Sigmoid colon (tissue), 7 donors: ENCODE results near the gene GDPD5. TPM values are rescaled to one million over a fixed set of nuclear protein-coding genes. Genes with fewer than 3 reads are reported as not detected.

Source experiments
- DNase-seq: peaks from one replicate; pipeline ENCODE4 v3.0.0-alpha.2; 2019
- H3K27ac ChIP-seq, 4 donors: fragments of 200-600 bp; sonication (generic); one replicate each; pipeline ENCODE4 v1.5.1; 2016 to 2019; ENCODE audit warnings: mild to moderate bottlenecking in 1 of 4
- H3K27me3 ChIP-seq, 3 donors: fragments of 200-600 bp; sonication (generic); one replicate each; pipeline ENCODE4 v1.5.1; 2019; ENCODE audit warnings: mild to moderate bottlenecking in 1 of 3
- H3K36me3 ChIP-seq, 4 donors: fragments of 200-600 bp; sonication (generic); one replicate each; pipeline ENCODE4 v1.5.1; 2016 to 2019
- H3K4me1 ChIP-seq, 4 donors: fragments of 200-600 bp; sonication (generic); one replicate each; pipeline ENCODE4 v1.5.1; 2017 to 2019
- H3K4me3 ChIP-seq, 4 donors: fragments of 200-600 bp; sonication (generic); one replicate each; pipeline ENCODE4 v1.5.1; 2017 to 2019; ENCODE audit warnings: mild to moderate bottlenecking in 2 of 4, moderate library complexity in 1 of 4
- H3K9me3 ChIP-seq, 4 donors: fragments of 200-600 bp in 3 of 4; sonication (generic) in 3 of 4; one replicate each; pipeline versions ENCODE4 v1.5.1 to v1.6.1; 2013 to 2019
- CTCF ChIP-seq, 4 experiments: fragments of 450-650 bp in 3 of 4; fragments of 200-600 bp in 1 of 4; IDR thresholded peaks; one replicate each; pipeline ENCODE4 v1.5.1; 2016 to 2019; ENCODE audit warnings: antibody characterized with exemption in 4 of 4, mild to moderate bottlenecking in 3 of 4, moderate library complexity in 2 of 4
- EP300 ChIP-seq, 4 donors: sonication (generic); formaldehyde crosslinking; IDR thresholded peaks; one replicate each; pipeline ENCODE4 v1.6.1; 2017; ENCODE audit warnings: antibody characterized with exemption in 4 of 4
- POLR2A ChIP-seq, 2 donors: fragments of 450-650 bp; IDR thresholded peaks; one replicate each; pipeline ENCODE4 v1.6.1; 2016; ENCODE audit warnings: antibody characterized with exemption in 2 of 2, mild to moderate bottlenecking in 2 of 2, moderate library complexity in 2 of 2
- POLR2AphosphoS5 ChIP-seq, 4 donors: sonication (generic); formaldehyde crosslinking; IDR thresholded peaks; one replicate each; pipeline ENCODE4 v1.6.1; 2017; ENCODE audit warnings: antibody characterized with exemption in 4 of 4
- WGBS, 2 donors: extraction: QIAGEN DNeasy Blood & Tissue Kit; methylation state at CpG; one replicate each; pipeline ENCODE4 v1.1.7; 2013; 5-methylcytosine and 5-hydroxymethylcytosine counted together
- intact Hi-C: fragments of 100-400 bp; cut with DNase I; formaldehyde crosslinking; loops from one replicate; pipeline ENCODE4 v1.15.1; 2023
- polyA plus RNA-seq, 3 donors: library from polyadenylated mRNA; stranded (reverse); fragments of 200-250 nt; gene quantifications; one replicate each; pipeline ENCODE4 v1.2.3, GENCODE V29; 2013
- total RNA-seq, 4 donors: library from RNA; depleted of rRNA; stranded (reverse); fragments of >200 nt; gene quantifications; one replicate each; pipeline ENCODE4 v1.1.0, GENCODE V29; 2016
- donor health status: healthy with polysubstance abuse.
- donor health status: Bipolar disorder and iron deficiency.
- donor health status: healthy.

GDPD5 gene
- total and polyA plus RNA-seq, 7 donors, result 2.4 to 8.1 (median 5.8) TPM; not detected in 1

GRCh38 chr11:75473684-75474083 lies 52.1 kb downstream of the GDPD5 start:
- TF ChIP-seq EP300 (IDR thresholded peaks at IDR 0.05) (no peak), POLR2A (IDR thresholded peaks at IDR 0.05) (no peak), POLR2AphosphoS5 (IDR thresholded peaks at IDR 0.05) (no peak), CTCF (IDR thresholded peaks at IDR 0.05) (no peak)
- WGBS, 2 donors, result 87 to 89% methylated on average over 6 of the region's 6 CpGs

GRCh38 chr11:75472081-75472732 lies 53.5 kb downstream of the GDPD5 start:
- 94% methylated on average over 5 of the region's 5 CpGs for WGBS, 2 donors
- Histone ChIP-seq H3K4me3 (no peak overlapping the region), H3K9me3 (no peaks in the 10 kb centered on the region), H3K36me3 (no peaks in the 10 kb centered on the region), H3K27me3 (no peaks in the 10 kb centered on the region), H3K27ac (no peak overlapping the region), H3K4me1 (peaks cover 0 to 20% (median 12%) of the 10 kb centered on the region in 4 donors)
- TF ChIP-seq CTCF (IDR thresholded peaks at IDR 0.05) (no peak), POLR2A (IDR thresholded peaks at IDR 0.05) (no peak), POLR2AphosphoS5 (IDR thresholded peaks at IDR 0.05) (no peak), EP300 (IDR thresholded peaks at IDR 0.05) (no peak)
- intact Hi-C loops, result no loop called here
- DNase-seq, result no peak

More at GRCh38 chr11:75473684-75474083, 52.1 kb downstream of the GDPD5 start:
- Histone ChIP-seq H3K4me1 (peaks cover 0 to 20% (median 12%) of the 10 kb centered on the region in 4 donors), H3K27me3 (no peaks in the 10 kb centered on the region), H3K4me3 (no peak overlapping the region), H3K27ac (no peak overlapping the region), H3K36me3 (no peaks in the 10 kb centered on the region), H3K9me3 (no peaks in the 10 kb centered on the region)
- DNase-seq, result no peak
- intact Hi-C loops, result no loop called here

GRCh38 chr11:75471176-75471973 lies 54.4 kb downstream of the GDPD5 start:
- Histone ChIP-seq H3K27ac (no peak overlapping the region), H3K4me3 (no peak overlapping the region), H3K36me3 (no peaks in the 10 kb centered on the region), H3K9me3 (no peaks in the 10 kb centered on the region), H3K4me1 (peaks cover 0 to 17% (median 10%) of the 10 kb centered on the region in 4 donors), H3K27me3 (no peaks in the 10 kb centered on the region)
- TF ChIP-seq EP300 (IDR thresholded peaks at IDR 0.05) (no peak), CTCF (IDR thresholded peaks at IDR 0.05) (no peak), POLR2A (IDR thresholded peaks at IDR 0.05) (no peak), POLR2AphosphoS5 (IDR thresholded peaks at IDR 0.05) (no peak)
- DNase-seq, result no peak
- intact Hi-C loops, result no loop called here
- WGBS, 2 donors, result 83 to 87% methylated on average over 7 of the region's 7 CpGs

GRCh38 chr11:75470476-75471080 lies 55.2 kb downstream of the GDPD5 start:
- H3K27ac ChIP-seq, result no peak overlapping the region
- no peaks in the 10 kb centered on the region for H3K36me3 ChIP-seq
- WGBS, 2 donors, result 91 to 93% methylated on average over 7 of the region's 7 CpGs
- H3K4me1 ChIP-seq, result peaks cover 0 to 13% (median 5%) of the 10 kb centered on the region in 4 donors
- no peak overlapping the region for H3K4me3 ChIP-seq
- no peaks in the 10 kb centered on the region for H3K9me3 ChIP-seq
- DNase-seq, result no peak
- H3K27me3 ChIP-seq, result no peaks in the 10 kb centered on the region
- intact Hi-C loops, result no loop called here
- no peak for TF ChIP-seq EP300 (IDR thresholded peaks at IDR 0.05)
- TF ChIP-seq CTCF (IDR thresholded peaks at IDR 0.05), result no peak
- TF ChIP-seq POLR2AphosphoS5 (IDR thresholded peaks at IDR 0.05), result no peak
- no peak for TF ChIP-seq POLR2A (IDR thresholded peaks at IDR 0.05)
